CD4-positive, alpha-beta T cell treated with Interleukin-17A for 4 hours (primary cell): ENCODE results near the gene SPOCK1.

ENCODE experiments used
- DNase-seq: peaks from one replicate; pipeline ENCODE4 v3.0.0-alpha.2; 2020; ENCODE audit warnings: mixed read lengths

The SPOCK1 gene

GRCh38 chr5:137141779-137142178 lies 357.3 kb downstream of the SPOCK1 start:
- no peak for DNase-seq

DNA sequence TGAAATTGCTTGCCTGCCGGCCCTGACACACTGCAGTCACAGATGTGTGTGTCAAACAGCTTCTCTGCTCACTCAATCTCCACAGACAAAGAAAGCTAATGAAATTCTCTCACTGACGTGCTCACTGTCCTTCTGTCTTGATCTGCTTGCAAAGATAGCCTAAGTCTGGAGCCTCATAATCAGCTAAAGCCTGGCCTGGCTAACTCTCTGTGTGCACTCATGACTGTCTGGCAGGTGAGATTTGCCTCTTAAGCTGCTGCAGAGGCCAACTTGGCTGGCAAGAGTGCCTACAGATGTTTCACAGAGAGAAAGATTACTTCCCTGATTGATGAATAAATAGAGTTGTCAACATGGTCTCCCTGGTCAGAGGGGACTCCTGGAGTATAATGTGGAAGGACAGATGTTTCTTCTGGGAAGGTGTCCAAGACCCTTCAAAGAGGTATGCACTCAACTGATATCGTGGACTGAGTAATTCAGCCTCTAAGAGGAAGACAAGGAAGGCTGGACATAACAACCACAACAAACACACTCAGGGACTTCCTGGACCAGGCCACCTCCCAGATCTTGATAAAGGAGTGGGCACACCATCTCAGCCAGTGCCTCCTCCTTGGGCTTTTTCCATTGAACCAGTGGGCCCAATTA lies 362.0 kb downstream of the SPOCK1 start:
- DNase-seq: no peak

- DNase-seq: no peak
Measured at GRCh38 chr5:137134920-137135532, 364.1 kb downstream of the SPOCK1 start.

GRCh38 chr5:137129886-137130680 lies 369.0 kb downstream of the SPOCK1 start:
- DNase-seq: no peak

- no peak for DNase-seq
Measured at GRCh38 chr5:137128012-137128411, 371.1 kb downstream of the SPOCK1 start.

GRCh38 chr5:137126829-137127228 lies 372.3 kb downstream of the SPOCK1 start:
- no peak for DNase-seq

DNA sequence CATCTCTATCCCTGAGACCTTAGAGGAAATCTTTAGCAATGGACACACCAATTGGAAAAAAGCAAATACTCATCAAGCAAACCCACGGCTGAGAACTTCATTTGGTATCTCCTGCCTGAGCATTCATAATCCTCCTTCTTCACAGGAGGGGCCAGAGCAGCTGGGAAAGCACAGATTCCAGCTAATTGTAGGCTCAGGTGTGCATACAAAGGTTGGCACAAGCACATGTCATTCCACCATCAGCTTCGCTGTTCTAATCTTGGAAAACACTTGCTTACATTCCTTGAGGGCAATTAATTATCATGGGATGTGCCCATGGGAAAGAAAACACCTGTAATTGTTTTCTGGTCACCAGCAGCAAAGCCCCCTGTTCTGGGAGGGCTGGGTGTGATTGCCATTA lies 376.6 kb downstream of the SPOCK1 start:
- no peak for DNase-seq

DNA sequence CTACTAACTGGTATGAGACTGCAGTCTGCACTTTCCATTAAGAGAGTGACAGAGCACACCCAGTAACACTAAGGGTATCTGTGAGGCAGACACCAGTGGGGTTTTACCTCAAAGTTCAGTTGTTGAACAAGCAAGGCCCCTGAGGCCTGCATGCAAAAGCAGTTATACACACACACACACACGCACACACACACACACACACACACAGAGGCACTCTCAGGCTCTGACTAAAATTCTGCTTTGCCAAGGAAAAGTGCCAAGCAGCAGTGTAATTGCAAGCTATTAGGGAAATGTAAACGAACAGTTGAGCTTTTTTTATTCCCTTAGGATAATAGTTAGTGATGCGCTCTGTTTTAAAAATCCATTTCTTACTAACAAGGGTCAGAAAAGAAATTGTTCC lies 377.1 kb downstream of the SPOCK1 start:
- no peak for DNase-seq

DNA sequence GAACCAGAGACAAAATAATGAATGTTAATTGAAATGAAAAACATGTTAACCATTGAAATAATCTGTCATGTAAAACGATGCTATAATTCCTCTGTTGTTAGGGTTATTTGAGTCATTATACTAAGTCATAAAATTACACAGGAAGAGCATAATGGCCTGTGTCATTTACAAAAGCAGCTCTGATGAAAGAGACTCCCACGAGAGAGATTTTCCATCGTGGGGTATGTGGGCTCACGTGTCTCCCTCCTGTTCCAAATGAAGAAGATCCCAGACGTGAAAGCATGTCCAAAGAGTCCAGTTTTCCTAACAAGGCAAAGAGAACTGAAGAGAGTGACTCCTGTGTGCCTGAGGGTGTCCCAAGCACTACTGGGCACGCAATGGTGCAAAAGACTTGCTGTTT lies 379.8 kb downstream of the SPOCK1 start:
- no peak for DNase-seq

- DNase-seq: no peak
Measured at GRCh38 chr5:137118629-137119028, 380.5 kb downstream of the SPOCK1 start.

DNA sequence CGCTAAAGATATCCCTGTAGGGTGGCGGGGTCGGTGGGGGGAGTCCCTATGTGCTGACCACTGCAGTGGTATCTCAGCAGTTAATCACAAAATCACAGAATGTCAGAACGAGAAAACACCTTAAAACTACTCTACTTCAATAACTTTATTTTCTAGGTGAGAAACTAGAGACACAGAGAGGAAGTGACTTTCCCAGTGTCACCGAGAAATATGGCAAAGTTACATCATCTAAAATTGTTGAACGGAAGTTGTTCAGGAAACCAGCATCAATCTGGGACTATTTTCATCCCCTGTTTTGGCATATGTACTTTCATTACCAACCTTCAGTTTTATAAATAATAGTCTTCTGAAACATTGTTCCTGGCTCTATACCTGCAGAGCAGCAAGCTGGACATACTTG lies 384.0 kb downstream of the SPOCK1 start:
- no peak for DNase-seq

GRCh38 chr5:137114529-137114928 lies 384.6 kb downstream of the SPOCK1 start:
- DNase-seq: no peak

- DNase-seq: no peak
Measured at GRCh38 chr5:137113939-137114338, 385.2 kb downstream of the SPOCK1 start.

- no peak for DNase-seq
Measured at GRCh38 chr5:137113161-137113560, 386.0 kb downstream of the SPOCK1 start.

DNA sequence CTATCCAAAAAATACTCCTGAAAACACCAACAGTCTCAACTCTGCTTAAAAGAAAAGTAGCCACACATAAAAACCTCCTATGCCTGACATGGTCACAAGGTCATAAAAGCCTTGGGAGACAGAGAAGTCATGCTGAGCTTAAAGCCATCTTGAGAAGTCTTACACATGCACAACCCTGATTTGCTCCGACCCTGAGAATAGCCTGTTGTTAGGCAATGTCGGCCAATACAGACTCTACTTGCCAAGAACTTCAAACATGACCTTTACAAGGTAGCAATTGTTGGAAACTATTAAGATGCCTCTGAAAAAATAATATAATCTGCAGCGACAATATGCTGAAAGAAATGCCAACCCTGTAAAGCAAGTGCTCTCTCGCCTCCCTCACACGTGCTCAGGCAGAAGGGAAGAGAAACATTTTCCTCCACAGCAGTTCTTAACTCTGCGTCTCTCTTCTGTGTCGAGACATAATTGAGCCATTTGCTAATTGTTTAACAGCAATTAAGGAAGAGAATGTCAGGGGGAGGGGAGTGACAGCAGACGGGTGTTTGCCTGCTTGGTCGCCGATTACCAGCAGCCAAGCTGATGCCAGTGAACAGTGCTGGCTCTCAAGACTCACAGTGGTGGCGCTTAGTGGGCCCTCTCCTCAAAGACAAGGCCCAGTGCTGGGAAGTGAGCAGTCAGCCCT lies 393.6 kb downstream of the SPOCK1 start:
- DNase-seq: no peak

DNA sequence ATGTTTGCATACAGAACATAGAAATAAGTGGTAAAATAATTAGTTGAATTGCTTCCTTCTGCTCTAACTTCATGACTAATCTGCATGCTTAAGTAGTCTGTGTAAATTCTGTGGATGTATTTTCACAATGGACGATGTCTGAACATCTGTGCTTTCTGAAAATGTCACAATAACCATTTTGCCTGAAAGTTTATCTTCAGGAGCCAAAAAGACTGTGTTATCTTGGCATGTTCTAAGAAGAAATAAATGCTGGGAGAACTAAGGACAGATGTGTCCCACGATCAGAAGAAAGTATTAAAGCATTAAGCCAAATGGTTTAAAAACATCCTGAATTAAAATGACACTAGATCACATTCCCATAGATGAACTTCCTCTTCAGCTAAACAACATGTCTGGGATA lies 397.6 kb downstream of the SPOCK1 start:
- DNase-seq: no peak

DNA sequence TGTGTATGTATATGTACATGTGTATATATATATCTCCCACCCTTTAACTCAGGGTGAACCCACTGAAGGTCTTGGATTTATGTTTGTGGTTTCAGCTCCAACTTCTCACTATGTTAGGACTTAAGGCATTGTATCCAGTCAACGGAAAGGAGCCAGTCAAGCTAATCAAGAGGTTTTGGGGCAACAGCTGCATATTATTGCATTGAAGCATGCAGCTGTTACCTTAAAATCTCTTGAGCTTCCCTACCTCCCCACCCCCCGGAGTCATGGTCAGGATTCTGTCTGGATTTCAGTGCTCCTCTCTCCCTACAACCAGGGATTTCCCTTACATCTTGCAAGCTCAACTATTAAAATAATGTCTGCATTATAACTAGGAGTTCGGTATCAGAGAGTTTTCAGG lies 399.5 kb downstream of the SPOCK1 start:
- DNase-seq: no peak

DNA sequence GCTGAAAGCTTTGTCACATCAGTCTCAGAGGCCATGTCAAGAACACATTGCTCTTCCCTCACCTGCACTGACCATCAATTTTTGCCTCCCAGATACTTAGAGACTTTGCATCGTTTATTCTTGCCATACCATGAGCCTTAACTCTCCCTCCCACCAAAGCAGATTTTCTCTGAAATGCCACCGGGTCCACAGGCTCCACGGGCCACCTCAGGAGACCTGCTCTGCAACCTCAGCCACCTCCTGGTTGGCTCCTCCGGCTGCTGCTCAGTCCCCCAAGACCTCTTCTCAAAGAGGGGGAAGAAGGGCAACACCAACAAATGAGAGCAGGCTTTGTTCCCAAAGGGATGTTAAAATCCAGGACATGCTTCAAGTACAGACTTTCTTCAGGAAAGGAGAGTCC lies 400.5 kb downstream of the SPOCK1 start:
- DNase-seq: no peak

DNA sequence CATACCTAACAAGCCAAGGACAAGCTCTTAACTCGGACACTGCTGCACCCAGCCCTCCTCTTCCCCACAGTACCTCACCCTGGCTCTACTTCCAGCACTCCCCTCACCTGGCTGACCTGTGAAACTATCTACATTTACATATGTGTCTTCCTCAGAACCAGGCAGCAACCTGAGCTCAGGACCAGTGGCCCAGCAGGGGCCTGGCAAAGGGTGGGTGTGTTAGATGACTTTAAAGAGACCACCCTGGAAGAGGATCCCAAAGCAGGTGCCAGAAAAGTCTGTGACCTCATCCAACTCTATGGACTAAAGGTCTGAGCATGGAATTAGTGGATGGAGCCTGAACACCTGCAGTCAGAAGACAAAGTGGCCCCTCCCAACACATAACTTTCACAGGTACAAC lies 400.9 kb downstream of the SPOCK1 start:
- DNase-seq: no peak

DNA sequence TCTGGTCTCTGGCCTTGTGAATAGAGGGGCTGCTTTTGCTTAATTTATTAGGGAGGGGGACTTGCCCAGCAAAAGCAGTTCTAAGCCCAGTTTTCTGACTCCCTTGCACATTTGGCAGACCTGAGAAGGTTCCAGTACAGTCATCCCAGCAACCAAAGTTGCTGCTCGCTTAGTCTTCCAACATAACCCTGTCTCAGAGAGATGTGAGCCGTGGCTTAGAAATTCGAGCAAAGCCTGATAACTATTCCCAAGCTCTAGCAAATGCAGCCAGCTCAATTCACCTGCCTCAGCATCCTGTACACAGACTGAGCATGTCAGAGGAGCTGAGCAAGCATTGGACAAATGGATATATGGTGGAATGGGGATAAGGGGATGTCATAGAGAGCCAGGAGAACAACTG lies 401.9 kb downstream of the SPOCK1 start:
- no peak for DNase-seq

GRCh38 chr5:137096149-137097103 lies 402.7 kb downstream of the SPOCK1 start:
- DNase-seq: no peak

DNA sequence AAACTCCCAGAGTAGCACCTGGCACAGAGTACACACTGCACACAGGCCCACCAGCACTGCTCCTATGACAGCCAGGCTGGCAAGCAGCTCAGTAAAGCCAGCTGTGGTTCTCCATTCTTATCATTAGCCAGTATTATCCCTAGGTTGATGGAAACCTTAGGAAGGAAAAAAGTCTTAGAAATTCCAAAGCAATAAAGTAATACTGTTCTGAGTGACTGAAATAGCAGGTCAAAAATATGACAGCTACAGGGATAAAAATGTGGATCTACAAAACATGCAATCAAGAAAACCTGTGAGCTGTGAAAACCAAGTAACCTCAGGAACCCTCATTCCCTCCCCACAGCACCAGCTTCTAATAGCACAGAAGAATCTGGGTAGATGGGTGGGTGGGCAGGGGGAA lies 403.5 kb downstream of the SPOCK1 start:
- DNase-seq: no peak
